ENCODE data around the gene GSG1L2.

Gene GSG1L2

GRCh38 chr17:9763643-9764042, 58.2 kb downstream of the GSG1L2 start:
- no peak overlapping the region for H3K9ac ChIP-seq (ENCODE audit: low read length)
- H3K27ac ChIP-seq (ENCODE audit: low read length) = no peak overlapping the region
- H3K36me3 ChIP-seq (replicated peaks; ENCODE audit: low read depth, low read length) = no peaks in the 10 kb centered on the region
- H4K20me1 ChIP-seq (ENCODE audit: insufficient read depth, low read length) = no peaks in the 10 kb centered on the region
- no peaks in the 10 kb centered on the region for H3K79me2 ChIP-seq (ENCODE audit: low read length)
- H3K4me1 ChIP-seq (ENCODE audit: low read length) = no peaks in the 10 kb centered on the region
- H3K4me2 ChIP-seq (ENCODE audit: low read length) = no peak overlapping the region
- no peak overlapping the region for H3K4me3 ChIP-seq (ENCODE audit: low read length)
- no peak overlapping the region for H2AFZ ChIP-seq (ENCODE audit: low read depth, low read length)
- TF ChIP-seq CTCF (IDR thresholded peaks at IDR 0.05; ENCODE audit: low read depth, low read length) = no peak
- TF ChIP-seq EZH2phosphoT487 (IDR thresholded peaks at IDR 0.05; ENCODE audit: low read depth) = no peak
- no peaks in the 10 kb centered on the region for H3K27me3 ChIP-seq (ENCODE audit: low read depth, low read length)
- no peaks in the 10 kb centered on the region for H3K9me3 ChIP-seq (ENCODE audit: insufficient read depth, low read length)

GRCh38 chr17:9760266-9760665, 61.6 kb downstream of the GSG1L2 start:
- H3K27me3 ChIP-seq (ENCODE audit: low read depth, low read length) = no peaks in the 10 kb centered on the region
- no peaks in the 10 kb centered on the region for H3K36me3 ChIP-seq (replicated peaks; ENCODE audit: low read depth, low read length)
- H3K27ac ChIP-seq (ENCODE audit: low read length) = no peak overlapping the region
- no peaks in the 10 kb centered on the region for H3K4me1 ChIP-seq (ENCODE audit: low read length)
- H4K20me1 ChIP-seq (ENCODE audit: insufficient read depth, low read length) = no peaks in the 10 kb centered on the region
- H3K4me3 ChIP-seq (ENCODE audit: low read length) = no peak overlapping the region
- no peak overlapping the region for H3K9ac ChIP-seq (ENCODE audit: low read length)
- H3K9me3 ChIP-seq (ENCODE audit: insufficient read depth, low read length) = no peaks in the 10 kb centered on the region
- H3K4me2 ChIP-seq (ENCODE audit: low read length) = no peak overlapping the region
- TF ChIP-seq EZH2phosphoT487 (IDR thresholded peaks at IDR 0.05; ENCODE audit: low read depth) (no peak), CTCF (IDR thresholded peaks at IDR 0.05; ENCODE audit: low read depth, low read length) (no peak)
- H2AFZ ChIP-seq (ENCODE audit: low read depth, low read length) = no peak overlapping the region
- no peaks in the 10 kb centered on the region for H3K79me2 ChIP-seq (ENCODE audit: low read length)

GRCh38 chr17:9755083-9755482, 66.8 kb downstream of the GSG1L2 start:
- Histone ChIP-seq H3K9me3 (ENCODE audit: insufficient read depth, low read length) (no peaks in the 10 kb centered on the region), H3K36me3 (replicated peaks; ENCODE audit: low read depth, low read length) (no peaks in the 10 kb centered on the region), H3K4me3 (ENCODE audit: low read length) (no peak overlapping the region), H2AFZ (ENCODE audit: low read depth, low read length) (no peak overlapping the region), H4K20me1 (ENCODE audit: insufficient read depth, low read length) (no peaks in the 10 kb centered on the region), H3K9ac (ENCODE audit: low read length) (no peak overlapping the region), H3K4me2 (ENCODE audit: low read length) (no peak overlapping the region), H3K27ac (ENCODE audit: low read length) (no peak overlapping the region), H3K4me1 (ENCODE audit: low read length) (no peaks in the 10 kb centered on the region), H3K79me2 (ENCODE audit: low read length) (no peaks in the 10 kb centered on the region), H3K27me3 (ENCODE audit: low read depth, low read length) (no peaks in the 10 kb centered on the region; the same call in 1 of the 2 replicates)
- TF ChIP-seq EZH2phosphoT487 (IDR thresholded peaks at IDR 0.05; ENCODE audit: low read depth) = no peak

All from OCI-LY3 (cell line).